K562 (cell line): ENCODE results near the gene BRPF1. TPM values are rescaled to one million over a fixed set of nuclear protein-coding genes. Genes with fewer than 3 reads are reported as not detected.

Experiments used
- DPF2 ChIP-seq: fragments of 450-650 bp; IDR thresholded peaks from 2 replicates; pipeline ENCODE4 v1.6.1; 2016
- EP400 ChIP-seq: fragments of 450-650 bp; IDR thresholded peaks from 2 replicates; pipeline ENCODE4 v1.6.1; 2017; ENCODE audit warnings: antibody characterized with exemption, mild to moderate bottlenecking, moderate library complexity
- KLF1 ChIP-seq: fragments of 450-650 bp; IDR thresholded peaks from 2 replicates; pipeline ENCODE4 v1.6.1; 2016; ENCODE audit warnings: missing genetic modification characterization, missing compliant biosample characterization
- NEUROD1 ChIP-seq: fragments of 150-350 bp; IDR thresholded peaks from 2 replicates; pipeline ENCODE4 v1.6.1; 2014; ENCODE audit warnings: borderline replicate concordance, low read length, low read depth; ENCODE audit not compliant: partially characterized antibody
- PRMT5 ChIP-seq: sonication (generic); formaldehyde crosslinking; IDR thresholded peaks from 2 replicates; pipeline ENCODE4 v1.5.0; 2020; ENCODE audit warnings: missing genetic modification reagents
- SRSF7 ChIP-seq: fragments of 200-400 bp; formaldehyde crosslinking; optimal IDR thresholded peaks from 2 replicates; pipeline ENCODE3; 2017; ENCODE audit warnings: mild to moderate bottlenecking, low read depth, low read length
- TEAD4 ChIP-seq, 2 experiments: sonication (generic) in 1 of 2; formaldehyde crosslinking in 1 of 2; IDR thresholded peaks; 2 replicates each; pipeline versions ENCODE4 v1.6.1 to v1.8.0; 2012 to 2022; ENCODE audit warnings: borderline replicate concordance in 1 of 2, inconsistent platforms in 1 of 2, low read length in 1 of 2, mild to moderate bottlenecking in 1 of 2, missing genetic modification reagents in 1 of 2
- ZNF184 ChIP-seq: sonication (generic); formaldehyde crosslinking; IDR thresholded peaks from 2 replicates; pipeline ENCODE4 v1.5.0; 2020; ENCODE audit warnings: missing genetic modification reagents
- ZNF239 ChIP-seq: fragments of 250-450 bp; sonication (Bioruptor Pico); IDR thresholded peaks from 2 replicates; pipeline ENCODE4 v1.4.0; 2020; ENCODE audit warnings: mild to moderate bottlenecking
- ZZZ3 ChIP-seq: fragments of 450-650 bp; IDR thresholded peaks from 2 replicates; pipeline ENCODE4 v1.6.1; 2016; ENCODE audit warnings: antibody characterized with exemption, mild to moderate bottlenecking, moderate library complexity
- polyA plus RNA-seq, 8 experiments: library from polyadenylated mRNA; depleted of rRNA in 4 of 8; stranded (reverse) in 5 of 8; unstranded in 3 of 8; fragments of >200 nt; fragmentation: Nextera tagmentation in 2 of 8; fragmentation: Illumina TruSeq in 1 of 8; extraction: Ambion mirVana in 2 of 8; extraction: Trizol in 1 of 8; gene quantifications; 2 replicates each; pipeline versions ENCODE4 v1.2.1 to v1.2.3, GENCODE V29; 2011 to 2014; ENCODE audit warnings: inconsistent platforms in 1 of 8, missing spikeins in 1 of 8
- total RNA-seq, 7 experiments: library from RNA; depleted of rRNA in 6 of 7; stranded (reverse); fragments of >200 nt in 6 of 7; fragmentation: Illumina TruSeq in 2 of 7; extraction: Trizol in 2 of 7; gene quantifications; 2 replicates each; pipeline versions ENCODE4 v1.2.1 to v1.2.3, GENCODE V29; 2011 to 2021; ENCODE audit warnings: low replicate concordance in 1 of 7
- TF ChIP-seq, protein P1 (sequence below): sonication (generic); formaldehyde crosslinking; IDR thresholded peaks from 2 replicates; pipeline ENCODE4 v1.8.0; 2022; ENCODE audit warnings: missing genetic modification reagents, mild to moderate bottlenecking, borderline replicate concordance
- TF ChIP-seq, protein P2 (sequence below), 2 experiments: IDR thresholded peaks in 1 of 2; conservative IDR thresholded peaks in 1 of 2; 2 replicates each; pipeline ENCODE4 v1.6.1; 2016; ENCODE audit warnings: low read depth in 2 of 2, mild to moderate bottlenecking in 1 of 2, missing compliant biosample characterization in 1 of 2, missing genetic modification characterization in 1 of 2, moderate library complexity in 1 of 2
- TF ChIP-seq, protein P3 (sequence below): sonication (generic); formaldehyde crosslinking; IDR thresholded peaks from 2 replicates; pipeline ENCODE4 v1.8.1; 2022; ENCODE audit warnings: missing genetic modification reagents
- TF ChIP-seq, protein P4 (sequence below): IDR thresholded peaks from 2 replicates; pipeline ENCODE4 v1.6.1; 2016; ENCODE audit warnings: missing genetic modification characterization, missing compliant biosample characterization
- TF ChIP-seq, protein P5 (sequence below): sonication (generic); formaldehyde crosslinking; IDR thresholded peaks from 2 replicates; pipeline ENCODE4 v1.8.0; 2022; ENCODE audit warnings: missing genetic modification reagents, mild to moderate bottlenecking, borderline replicate concordance

BRPF1 gene
- total and polyA plus RNA-seq, 9 of the 15 experiments (the other 6 are each of a cell fraction or from before 2014, with no cell fraction given): 1.1 to 40.2 (median 23.5) TPM

DNA sequence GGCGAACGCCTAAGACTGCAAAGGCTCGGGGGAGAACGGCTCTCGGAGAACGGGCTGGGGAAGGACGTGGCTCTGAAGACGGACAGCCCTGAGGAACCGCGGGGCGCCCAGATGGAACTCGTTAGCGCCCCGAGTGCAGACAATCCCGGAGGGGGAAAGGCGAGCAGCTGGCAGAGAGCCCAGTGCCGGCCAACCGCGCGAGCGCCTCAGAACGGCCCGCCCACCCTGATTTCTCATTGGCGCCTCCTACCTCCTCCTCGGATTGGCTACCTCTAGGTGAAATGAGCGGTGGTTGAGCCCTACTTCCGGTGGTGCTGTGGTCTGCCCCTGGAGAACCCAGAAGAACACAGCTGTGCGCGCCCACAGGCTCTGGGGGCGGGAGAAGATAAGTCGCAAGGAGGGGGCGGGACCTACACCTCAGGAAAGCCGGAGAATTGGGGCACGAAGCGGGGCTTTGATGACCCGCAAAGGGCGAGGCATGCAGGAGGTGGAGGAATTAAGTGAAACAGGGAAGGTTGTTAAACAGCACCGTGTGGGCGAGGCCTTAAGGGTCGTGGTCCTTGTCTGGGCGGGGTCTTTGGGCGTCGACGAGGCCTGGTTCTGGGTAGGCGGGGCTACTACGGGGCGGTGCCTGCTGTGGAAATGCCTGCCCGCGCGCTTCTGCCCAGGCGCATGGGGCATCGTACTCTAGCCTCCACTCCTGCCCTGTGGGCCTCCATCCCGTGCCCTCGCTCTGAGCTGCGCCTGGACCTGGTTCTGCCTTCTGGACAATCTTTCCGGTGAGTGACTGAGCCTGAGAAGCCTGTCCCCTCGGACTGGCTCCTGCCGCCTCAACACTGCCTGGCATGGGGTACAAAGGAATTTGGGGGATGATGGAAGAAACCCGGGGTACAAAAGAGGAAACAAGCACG is 18.4 kb downstream of the BRPF1 start, which contains the start of gene OGG1 (continued):
- TF ChIP-seq, protein P1, sequence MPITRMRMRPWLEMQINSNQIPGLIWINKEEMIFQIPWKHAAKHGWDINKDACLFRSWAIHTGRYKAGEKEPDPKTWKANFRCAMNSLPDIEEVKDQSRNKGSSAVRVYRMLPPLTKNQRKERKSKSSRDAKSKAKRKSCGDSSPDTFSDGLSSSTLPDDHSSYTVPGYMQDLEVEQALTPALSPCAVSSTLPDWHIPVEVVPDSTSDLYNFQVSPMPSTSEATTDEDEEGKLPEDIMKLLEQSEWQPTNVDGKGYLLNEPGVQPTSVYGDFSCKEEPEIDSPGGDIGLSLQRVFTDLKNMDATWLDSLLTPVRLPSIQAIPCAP (CRISPR knock-in tag): no peak
- TF ChIP-seq ZNF184 (no peak), SRSF7 (no peak), NEUROD1 (peak; percentile 56), KLF1 (tag) (peak; percentile 60), DPF2 (peak; percentile 82), EP400 (peak; percentile 90), ZNF239 (no peak), PRMT5 (CRISPR knock-in tag) (no peak), ZZZ3 (no peak), TEAD4 (IDR thresholded peaks at IDR 0.05; ENCODE audit: low read length) (peak; percentile 61), TEAD4 (CRISPR knock-in tag; IDR thresholded peaks at IDR 0.05; ENCODE audit: borderline replicate concordance) (no peak)
- TF ChIP-seq, protein P2, sequence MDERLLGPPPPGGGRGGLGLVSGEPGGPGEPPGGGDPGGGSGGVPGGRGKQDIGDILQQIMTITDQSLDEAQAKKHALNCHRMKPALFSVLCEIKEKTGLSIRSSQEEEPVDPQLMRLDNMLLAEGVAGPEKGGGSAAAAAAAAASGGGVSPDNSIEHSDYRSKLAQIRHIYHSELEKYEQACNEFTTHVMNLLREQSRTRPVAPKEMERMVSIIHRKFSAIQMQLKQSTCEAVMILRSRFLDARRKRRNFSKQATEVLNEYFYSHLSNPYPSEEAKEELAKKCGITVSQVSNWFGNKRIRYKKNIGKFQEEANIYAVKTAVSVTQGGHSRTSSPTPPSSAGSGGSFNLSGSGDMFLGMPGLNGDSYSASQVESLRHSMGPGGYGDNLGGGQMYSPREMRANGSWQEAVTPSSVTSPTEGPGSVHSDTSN (CRISPR knock-in tag; IDR thresholded peaks at IDR 0.05; ENCODE audit: low read depth): no peak
- TF ChIP-seq, protein P2 (tag; conservative IDR thresholded peaks at IDR 0.05; ENCODE audit: low read depth): 0 out of 2 replicates have a peak, but pooled peaks have one; percentile 9
- TF ChIP-seq, protein P3, sequence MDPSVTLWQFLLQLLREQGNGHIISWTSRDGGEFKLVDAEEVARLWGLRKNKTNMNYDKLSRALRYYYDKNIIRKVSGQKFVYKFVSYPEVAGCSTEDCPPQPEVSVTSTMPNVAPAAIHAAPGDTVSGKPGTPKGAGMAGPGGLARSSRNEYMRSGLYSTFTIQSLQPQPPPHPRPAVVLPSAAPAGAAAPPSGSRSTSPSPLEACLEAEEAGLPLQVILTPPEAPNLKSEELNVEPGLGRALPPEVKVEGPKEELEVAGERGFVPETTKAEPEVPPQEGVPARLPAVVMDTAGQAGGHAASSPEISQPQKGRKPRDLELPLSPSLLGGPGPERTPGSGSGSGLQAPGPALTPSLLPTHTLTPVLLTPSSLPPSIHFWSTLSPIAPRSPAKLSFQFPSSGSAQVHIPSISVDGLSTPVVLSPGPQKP (CRISPR knock-in tag): no peak
- TF ChIP-seq, protein P4, sequence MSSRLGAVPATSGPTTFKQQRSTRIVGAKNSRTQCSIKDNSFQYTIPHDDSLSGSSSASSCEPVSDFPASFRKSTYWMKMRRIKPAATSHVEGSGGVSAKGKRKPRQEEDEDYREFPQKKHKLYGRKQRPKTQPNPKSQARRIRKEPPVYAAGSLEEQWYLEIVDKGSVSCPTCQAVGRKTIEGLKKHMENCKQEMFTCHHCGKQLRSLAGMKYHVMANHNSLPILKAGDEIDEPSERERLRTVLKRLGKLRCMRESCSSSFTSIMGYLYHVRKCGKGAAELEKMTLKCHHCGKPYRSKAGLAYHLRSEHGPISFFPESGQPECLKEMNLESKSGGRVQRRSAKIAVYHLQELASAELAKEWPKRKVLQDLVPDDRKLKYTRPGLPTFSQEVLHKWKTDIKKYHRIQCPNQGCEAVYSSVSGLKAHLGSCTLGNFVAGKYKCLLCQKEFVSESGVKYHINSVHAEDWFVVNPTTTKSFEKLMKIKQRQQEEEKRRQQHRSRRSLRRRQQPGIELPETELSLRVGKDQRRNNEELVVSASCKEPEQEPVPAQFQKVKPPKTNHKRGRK: no peak
- TF ChIP-seq, protein P5, sequence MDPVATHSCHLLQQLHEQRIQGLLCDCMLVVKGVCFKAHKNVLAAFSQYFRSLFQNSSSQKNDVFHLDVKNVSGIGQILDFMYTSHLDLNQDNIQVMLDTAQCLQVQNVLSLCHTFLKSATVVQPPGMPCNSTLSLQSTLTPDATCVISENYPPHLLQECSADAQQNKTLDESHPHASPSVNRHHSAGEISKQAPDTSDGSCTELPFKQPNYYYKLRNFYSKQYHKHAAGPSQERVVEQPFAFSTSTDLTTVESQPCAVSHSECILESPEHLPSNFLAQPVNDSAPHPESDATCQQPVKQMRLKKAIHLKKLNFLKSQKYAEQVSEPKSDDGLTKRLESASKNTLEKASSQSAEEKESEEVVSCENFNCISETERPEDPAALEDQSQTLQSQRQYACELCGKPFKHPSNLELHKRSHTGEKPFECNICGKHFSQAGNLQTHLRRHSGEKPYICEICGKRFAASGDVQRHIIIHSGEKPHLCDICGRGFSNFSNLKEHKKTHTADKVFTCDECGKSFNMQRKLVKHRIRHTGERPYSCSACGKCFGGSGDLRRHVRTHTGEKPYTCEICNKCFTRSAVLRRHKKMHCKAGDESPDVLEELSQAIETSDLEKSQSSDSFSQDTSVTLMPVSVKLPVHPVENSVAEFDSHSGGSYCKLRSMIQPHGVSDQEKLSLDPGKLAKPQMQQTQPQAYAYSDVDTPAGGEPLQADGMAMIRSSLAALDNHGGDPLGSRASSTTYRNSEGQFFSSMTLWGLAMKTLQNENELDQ (CRISPR knock-in tag): 0 out of 2 replicates have a peak, but pooled peaks have one; percentile 32
